ENCODE results near the gene BPIFB6. TPM values are rescaled to one million over a fixed set of nuclear protein-coding genes. Genes with fewer than 3 reads are reported as not detected.

Gene BPIFB6
- total RNA-seq, 4 donors from 2014 or later: not detected

DNA sequence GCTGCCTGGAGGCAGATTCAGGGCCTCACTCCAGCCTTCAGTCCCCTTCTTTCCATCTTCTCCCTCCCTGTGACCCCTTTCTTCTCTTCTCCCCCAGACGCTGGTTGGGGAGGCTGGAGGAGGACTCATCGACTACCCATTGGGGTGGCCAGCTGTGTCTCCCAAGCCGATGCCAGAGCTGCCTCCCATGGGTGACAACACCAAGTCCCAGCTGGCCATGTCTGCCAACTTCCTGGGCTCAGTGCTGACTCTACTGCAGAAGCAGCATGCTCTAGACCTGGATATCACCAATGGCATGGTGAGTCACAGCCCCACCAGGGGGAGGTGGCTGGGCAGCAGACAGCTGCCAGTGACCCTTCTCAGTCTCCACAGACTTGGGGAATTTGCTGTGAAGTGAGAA, 60.9 kb downstream of the BPIFB6 start:
- H3K27ac ChIP-seq: no peak overlapping the region
- intact Hi-C loops (cut with DNase I): loop anchor here (10.0 kb wide), 1 partner anchor 188 kb away; no protein-coding TSS in a partner anchor
- no peak for TF ChIP-seq POLR2A (IDR thresholded peaks at IDR 0.05)
- TF ChIP-seq, protein P1, sequence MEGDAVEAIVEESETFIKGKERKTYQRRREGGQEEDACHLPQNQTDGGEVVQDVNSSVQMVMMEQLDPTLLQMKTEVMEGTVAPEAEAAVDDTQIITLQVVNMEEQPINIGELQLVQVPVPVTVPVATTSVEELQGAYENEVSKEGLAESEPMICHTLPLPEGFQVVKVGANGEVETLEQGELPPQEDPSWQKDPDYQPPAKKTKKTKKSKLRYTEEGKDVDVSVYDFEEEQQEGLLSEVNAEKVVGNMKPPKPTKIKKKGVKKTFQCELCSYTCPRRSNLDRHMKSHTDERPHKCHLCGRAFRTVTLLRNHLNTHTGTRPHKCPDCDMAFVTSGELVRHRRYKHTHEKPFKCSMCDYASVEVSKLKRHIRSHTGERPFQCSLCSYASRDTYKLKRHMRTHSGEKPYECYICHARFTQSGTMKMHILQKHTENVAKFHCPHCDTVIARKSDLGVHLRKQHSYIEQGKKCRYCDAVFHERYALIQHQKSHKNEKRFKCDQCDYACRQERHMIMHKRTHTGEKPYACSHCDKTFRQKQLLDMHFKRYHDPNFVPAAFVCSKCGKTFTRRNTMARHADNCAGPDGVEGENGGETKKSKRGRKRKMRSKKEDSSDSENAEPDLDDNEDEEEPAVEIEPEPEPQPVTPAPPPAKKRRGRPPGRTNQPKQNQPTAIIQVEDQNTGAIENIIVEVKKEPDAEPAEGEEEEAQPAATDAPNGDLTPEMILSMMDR (IDR thresholded peaks at IDR 0.05): no peak
- no peaks in the 10 kb centered on the region for H3K9me3 ChIP-seq
- H3K27me3 ChIP-seq: peaks cover 0 to 19% (median 0%) of the 10 kb centered on the region in 4 donors
- H3K36me3 ChIP-seq: no peaks in the 10 kb centered on the region
- H3K4me1 ChIP-seq: no peaks in the 10 kb centered on the region
- no peak for DNase-seq
- H3K4me3 ChIP-seq: no peak overlapping the region
- 93 to 100% methylated on average over 2 to 3 of the region's 3 CpGs for WGBS, 2 donors

DNA sequence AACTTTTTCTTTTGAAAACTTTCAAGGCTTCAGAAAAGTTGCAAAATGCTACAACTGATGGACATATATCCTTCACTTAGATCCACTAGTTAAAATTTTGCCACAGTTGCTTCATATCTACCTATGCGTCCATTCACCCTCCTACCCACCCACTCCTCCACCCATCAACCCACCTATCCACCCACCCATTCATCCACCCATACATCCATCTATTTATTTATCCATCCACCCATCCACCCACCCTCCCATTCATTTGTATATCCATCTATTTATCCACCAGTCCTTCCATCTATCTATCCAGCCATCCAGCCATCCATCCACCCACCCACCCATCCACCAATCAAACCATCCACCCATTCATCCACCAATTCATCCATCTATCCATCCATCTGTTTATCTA, 61.6 kb downstream of the BPIFB6 start:
- WGBS, 2 donors: 67 to 81% methylated on average over 1 of the region's 1 CpG
- peaks cover 0 to 19% (median 0%) of the 10 kb centered on the region in 4 donors for H3K27me3 ChIP-seq
- no peak for DNase-seq
- H3K9me3 ChIP-seq: no peaks in the 10 kb centered on the region
- no peaks in the 10 kb centered on the region for H3K36me3 ChIP-seq
- no peak for TF ChIP-seq POLR2A (IDR thresholded peaks at IDR 0.05)
- TF ChIP-seq, protein P1 (IDR thresholded peaks at IDR 0.05): no peak
- H3K4me3 ChIP-seq: no peak overlapping the region
- no peak overlapping the region for H3K27ac ChIP-seq
- intact Hi-C loops (cut with DNase I): loop anchor here (10.0 kb wide), 1 partner anchor 188 kb away; no protein-coding TSS in a partner anchor
- H3K4me1 ChIP-seq: no peaks in the 10 kb centered on the region

DNA sequence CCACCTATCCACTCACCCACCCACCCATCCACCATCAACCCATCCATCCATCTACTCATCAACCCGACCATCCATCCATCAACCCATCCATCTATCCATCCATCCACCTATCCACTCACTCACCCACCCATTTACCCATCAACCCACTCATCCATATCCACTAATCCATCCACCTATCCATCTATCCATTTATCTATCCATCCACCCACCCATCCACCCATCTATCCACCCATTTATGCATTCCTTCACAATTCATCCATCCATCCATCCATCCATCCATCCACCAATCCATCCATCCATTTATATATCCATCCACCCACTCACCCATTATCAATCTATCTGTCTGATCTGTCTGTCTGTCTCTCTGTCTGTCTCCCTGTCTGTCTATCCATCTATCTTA, 62.1 kb downstream of the BPIFB6 start:
- Histone ChIP-seq H3K27me3 (peaks cover 0 to 19% (median 0%) of the 10 kb centered on the region in 4 donors), H3K36me3 (no peaks in the 10 kb centered on the region), H3K27ac (no peak overlapping the region), H3K9me3 (no peaks in the 10 kb centered on the region), H3K4me1 (no peaks in the 10 kb centered on the region), H3K4me3 (no peak overlapping the region)
- 26 to 37% methylated on average over 1 of the region's 1 CpG for WGBS, 2 donors
- intact Hi-C loops (cut with DNase I): loop anchor here (10.0 kb wide), 1 partner anchor 189 kb away; no protein-coding TSS in a partner anchor
- no peak for DNase-seq
- TF ChIP-seq, protein P1 (IDR thresholded peaks at IDR 0.05): no peak
- no peak for TF ChIP-seq POLR2A (IDR thresholded peaks at IDR 0.05)

Other genes with a start within 250 kb of the BPIFB6 start
- gene MAPRE1, start 211.7 kb upstream of the BPIFB6 start, total RNA-seq: 10 to 100 TPM; 50.8 to 76.5 (median 73.7) TPM
- gene EFCAB8, start 172.7 kb upstream of the BPIFB6 start, total RNA-seq: under 1 TPM in 1 of 4 donors, not detected in 3; 0.38 TPM
- gene SUN5, start 27.2 kb upstream of the BPIFB6 start, total RNA-seq: not detected
- gene BPIFB2, start 23.9 kb upstream of the BPIFB6 start, total RNA-seq: 10 to 100 TPM in 1 of 4 donors, 1 to 10 TPM in 1, under 1 TPM in 1, not detected in 1; 0.19 to 93.5 (median 1.6) TPM
- not detected for gene BPIFB3, start 22.3 kb downstream of the BPIFB6 start, total RNA-seq
- not detected for gene BPIFB4, start 48.0 kb downstream of the BPIFB6 start, total RNA-seq
- gene BPIFA2, start 136.5 kb downstream of the BPIFB6 start, total RNA-seq: not detected
- gene BPIFA3, start 185.7 kb downstream of the BPIFB6 start, total RNA-seq: not detected
- not detected for gene BPIFA1, start 204.3 kb downstream of the BPIFB6 start, total RNA-seq

All from esophagus squamous epithelium (tissue), 5 donors.